H54 (cell line): Measurements from ENCODE around the gene CHAF1B.

Experiments used
- DNase-seq: peaks from one replicate; pipeline ENCODE4 v3.0.0; 2011; ENCODE audit warnings: low spot score, mixed read lengths; ENCODE audit not compliant: insufficient read length
- FAIRE-seq: peaks from 3 replicates; lab custom pipeline; 2011; peaks lifted over from hg19 to GRCh38; lab: Jason Lieb, UNC
- POLR2A ChIP-seq: IDR thresholded peaks from 2 replicates; pipeline ENCODE4 v1.6.1; 2011; ENCODE audit warnings: low read depth, mild to moderate bottlenecking, low read length

The CHAF1B gene

GRCh38 chr21:36428761-36429432 lies 43.7 kb downstream of the CHAF1B start:
- DNase-seq (no peak), FAIRE-seq (no peak)
- no peak for TF ChIP-seq POLR2A

- DNase-seq (peak; percentile 98), FAIRE-seq (peak; percentile 52)
- peak; percentile 86 for TF ChIP-seq POLR2A
These were observed 44.9 kb downstream of the CHAF1B start for GRCh38 chr21:36429947-36430546.

- no peak for DNase-seq
- no peak for FAIRE-seq
- TF ChIP-seq POLR2A = no peak
These were observed 45.6 kb downstream of the CHAF1B start for GRCh38 chr21:36430841-36431240.

- DNase-seq = no peak
- FAIRE-seq = no peak
- TF ChIP-seq POLR2A = no peak
These were observed 46.1 kb downstream of the CHAF1B start for GRCh38 chr21:36431252-36431651.

DNA sequence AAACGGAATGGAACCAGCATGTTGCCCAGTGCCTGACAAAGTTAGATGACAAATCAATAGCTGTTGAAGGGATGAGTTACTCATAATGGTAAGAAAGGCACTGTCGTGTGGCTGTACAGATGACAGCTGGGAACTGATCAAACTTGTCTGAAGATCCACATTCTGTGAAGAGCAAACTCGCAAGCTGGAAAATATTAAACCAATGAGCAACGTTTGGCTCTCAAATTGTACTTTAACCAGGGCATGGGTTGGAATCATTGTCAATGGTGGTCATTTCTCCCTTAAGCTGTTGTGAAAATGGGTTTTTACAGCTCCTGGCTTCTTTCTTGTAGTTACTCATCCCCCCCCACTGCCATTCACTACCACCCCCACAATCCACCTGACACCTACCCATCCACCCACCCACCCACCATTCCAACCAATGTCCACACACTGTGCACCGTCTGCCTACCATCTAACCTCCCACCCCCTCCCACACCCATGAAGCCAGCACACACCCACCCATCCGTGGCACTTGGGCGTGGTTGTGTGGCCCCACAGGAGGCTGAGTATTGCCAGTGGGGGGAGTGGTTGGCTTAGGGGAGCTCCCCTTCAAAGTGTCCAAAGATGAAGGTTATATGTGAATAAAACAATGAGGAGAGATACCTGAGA lies 48.0 kb downstream of the CHAF1B start:
- FAIRE-seq = no peak
- TF ChIP-seq POLR2A = no peak

DNA sequence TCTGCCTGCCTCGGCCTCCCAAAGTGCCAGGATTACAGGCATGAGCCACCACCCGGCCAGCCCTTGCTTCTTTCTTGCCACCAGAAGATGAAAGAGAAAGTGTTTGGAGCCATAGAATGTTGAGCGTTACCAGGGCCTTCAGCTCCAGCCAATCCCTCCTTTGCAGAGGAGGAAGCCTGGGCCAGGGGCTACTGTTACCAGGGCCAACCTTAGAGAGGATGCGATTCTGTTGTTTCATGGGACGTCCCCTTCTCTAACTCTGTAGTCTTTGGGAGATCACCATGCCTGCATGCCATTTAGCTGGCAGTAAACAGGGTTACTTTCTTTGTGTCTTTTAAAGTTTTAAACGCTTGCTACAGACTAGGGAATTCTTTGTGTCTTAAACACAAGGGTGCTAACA lies 49.0 kb downstream of the CHAF1B start:
- DNase-seq = no peak
- TF ChIP-seq POLR2A = no peak
- FAIRE-seq = no peak

More for the DNA sequence above, 48.0 kb downstream of the CHAF1B start:
- DNase-seq = no peak

- no peak for TF ChIP-seq POLR2A
- DNase-seq = no peak
- FAIRE-seq = no peak
These were observed 51.9 kb downstream of the CHAF1B start for GRCh38 chr21:36436829-36437744.

- DNase-seq = no peak
- TF ChIP-seq POLR2A = no peak
- FAIRE-seq = no peak
These were observed 52.5 kb downstream of the CHAF1B start for GRCh38 chr21:36437745-36438128.

GRCh38 chr21:36441715-36442114 lies 56.5 kb downstream of the CHAF1B start:
- DNase-seq (no peak), FAIRE-seq (no peak)
- TF ChIP-seq POLR2A = no peak

DNA sequence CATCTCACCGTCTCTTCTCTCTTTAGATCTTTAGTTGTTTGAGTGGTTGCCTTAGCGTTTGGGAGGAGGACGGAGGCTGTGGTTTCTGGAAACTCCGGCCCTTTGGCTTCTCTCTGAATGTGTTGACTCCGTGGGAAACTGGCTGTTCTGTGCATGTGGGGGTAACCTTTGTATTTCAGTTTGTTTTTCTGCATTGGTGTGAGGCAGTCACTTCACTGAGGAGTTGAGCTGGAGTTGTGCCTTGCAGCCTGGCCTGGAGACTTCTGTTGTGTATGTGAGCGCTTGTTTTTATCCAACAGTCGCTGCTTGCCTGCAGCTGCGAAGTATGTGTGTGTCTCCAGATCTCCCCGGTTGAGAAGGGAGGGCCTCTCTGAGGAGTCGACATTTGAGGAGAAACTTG lies 61.1 kb downstream of the CHAF1B start:
- no peak for TF ChIP-seq POLR2A
- no peak for FAIRE-seq
- no peak for DNase-seq

GRCh38 chr21:36450511-36450910 lies 65.3 kb downstream of the CHAF1B start:
- DNase-seq (peak; percentile 55), FAIRE-seq (no peak)
- no peak for TF ChIP-seq POLR2A

DNA sequence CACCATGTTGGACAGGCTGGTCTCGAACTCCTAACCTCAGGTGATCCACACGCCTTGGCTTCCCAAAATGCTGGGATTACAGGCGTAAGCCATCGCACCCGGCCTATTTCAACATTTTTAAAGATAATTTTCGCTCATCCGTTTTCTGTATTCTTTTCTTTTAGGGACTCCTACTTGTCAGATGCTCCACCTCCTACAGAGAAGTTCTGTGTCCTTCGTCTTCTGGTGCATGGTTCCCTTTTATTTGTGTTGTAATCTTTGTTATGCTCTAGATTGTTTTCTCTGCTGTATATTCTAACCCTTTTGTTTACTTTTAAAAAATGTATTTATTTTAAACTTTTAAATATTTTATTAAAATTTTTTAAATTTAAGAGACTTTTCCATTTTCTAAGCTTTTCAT lies 66.3 kb downstream of the CHAF1B start:
- no peak for TF ChIP-seq POLR2A
- DNase-seq (no peak), FAIRE-seq (no peak)

- FAIRE-seq (no peak), DNase-seq (no peak)
- no peak for TF ChIP-seq POLR2A
These were observed 67.2 kb downstream of the CHAF1B start for GRCh38 chr21:36452281-36452825.
